ENCODE measurements around the gene CD4.

GRCh38 chr12:6768990-6769389, 20.3 kb upstream of the CD4 start:
- TF ChIP-seq, protein P1, sequence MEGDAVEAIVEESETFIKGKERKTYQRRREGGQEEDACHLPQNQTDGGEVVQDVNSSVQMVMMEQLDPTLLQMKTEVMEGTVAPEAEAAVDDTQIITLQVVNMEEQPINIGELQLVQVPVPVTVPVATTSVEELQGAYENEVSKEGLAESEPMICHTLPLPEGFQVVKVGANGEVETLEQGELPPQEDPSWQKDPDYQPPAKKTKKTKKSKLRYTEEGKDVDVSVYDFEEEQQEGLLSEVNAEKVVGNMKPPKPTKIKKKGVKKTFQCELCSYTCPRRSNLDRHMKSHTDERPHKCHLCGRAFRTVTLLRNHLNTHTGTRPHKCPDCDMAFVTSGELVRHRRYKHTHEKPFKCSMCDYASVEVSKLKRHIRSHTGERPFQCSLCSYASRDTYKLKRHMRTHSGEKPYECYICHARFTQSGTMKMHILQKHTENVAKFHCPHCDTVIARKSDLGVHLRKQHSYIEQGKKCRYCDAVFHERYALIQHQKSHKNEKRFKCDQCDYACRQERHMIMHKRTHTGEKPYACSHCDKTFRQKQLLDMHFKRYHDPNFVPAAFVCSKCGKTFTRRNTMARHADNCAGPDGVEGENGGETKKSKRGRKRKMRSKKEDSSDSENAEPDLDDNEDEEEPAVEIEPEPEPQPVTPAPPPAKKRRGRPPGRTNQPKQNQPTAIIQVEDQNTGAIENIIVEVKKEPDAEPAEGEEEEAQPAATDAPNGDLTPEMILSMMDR (IDR thresholded peaks at IDR 0.05), result no peak
- no peak for TF ChIP-seq POLR2A (IDR thresholded peaks at IDR 0.05)
- no peak for TF ChIP-seq EP300 (IDR thresholded peaks at IDR 0.05)
- TF ChIP-seq POLR2AphosphoS5 (IDR thresholded peaks at IDR 0.05), result no peak

Measured in stomach (tissue), 4 donors.